Mesothelial cell of epicardium (in vitro differentiated cells): ENCODE measurements around the gene SEMA4A. TPM values are rescaled to one million over a fixed set of nuclear protein-coding genes. Genes with fewer than 3 reads are reported as not detected.

Source experiments
- DNase-seq, 2 experiments: peaks; one replicate each; pipeline ENCODE4 v3.0.0; 2021; ENCODE audit warnings: low spot score in 2 of 2; ENCODE audit not compliant: unreplicated experiment in 2 of 2
- H3K27ac Mint-ChIP-seq: 2 replicates; pipeline ENCODE4 v1.8.0; 2021; ENCODE audit warnings: mixed read lengths
- H3K27me3 Mint-ChIP-seq: 2 replicates; pipeline ENCODE4 v1.8.0; 2021; ENCODE audit warnings: low read depth, mixed read lengths
- H3K36me3 Mint-ChIP-seq: 2 replicates; pipeline ENCODE4 v1.8.0; 2021; ENCODE audit warnings: mixed read lengths
- H3K4me1 Mint-ChIP-seq: 2 replicates; pipeline ENCODE4 v1.8.0; 2021; ENCODE audit warnings: mixed read lengths
- H3K4me3 Mint-ChIP-seq: 2 replicates; pipeline ENCODE4 v1.8.0; 2021; ENCODE audit warnings: mild to moderate bottlenecking, moderate library complexity, mixed read lengths
- H3K9me3 Mint-ChIP-seq: 2 replicates; pipeline ENCODE4 v1.8.0; 2021; ENCODE audit warnings: mixed read lengths
- total RNA-seq: library from RNA; stranded (reverse); gene quantifications from 3 replicates; pipeline ENCODE4 v1.2.1, GENCODE V29; 2021
- TF ChIP-seq, protein P1 (sequence below): fragments of 200-600 bp; sonication (generic); IDR thresholded peaks from one replicate; pipeline ENCODE4 v1.5.0; 2021; ENCODE audit warnings: antibody characterized with exemption; ENCODE audit not compliant: unreplicated experiment

The SEMA4A gene
- total RNA-seq, 1 donor from 2014 or later = 18.7 TPM

GRCh38 chr1:156148216-156148615 is 5.2 kb upstream of the SEMA4A start:
- Mint-ChIP-seq H3K27ac (peak overlapping the region; percentile 34), H3K27me3 (peaks cover 19% of the 10 kb centered on the region), H3K36me3 (no peaks in the 10 kb centered on the region), H3K4me1 (peaks cover 54% of the 10 kb centered on the region), H3K4me3 (no peak overlapping the region), H3K9me3 (no peaks in the 10 kb centered on the region)
- TF ChIP-seq, protein P1, sequence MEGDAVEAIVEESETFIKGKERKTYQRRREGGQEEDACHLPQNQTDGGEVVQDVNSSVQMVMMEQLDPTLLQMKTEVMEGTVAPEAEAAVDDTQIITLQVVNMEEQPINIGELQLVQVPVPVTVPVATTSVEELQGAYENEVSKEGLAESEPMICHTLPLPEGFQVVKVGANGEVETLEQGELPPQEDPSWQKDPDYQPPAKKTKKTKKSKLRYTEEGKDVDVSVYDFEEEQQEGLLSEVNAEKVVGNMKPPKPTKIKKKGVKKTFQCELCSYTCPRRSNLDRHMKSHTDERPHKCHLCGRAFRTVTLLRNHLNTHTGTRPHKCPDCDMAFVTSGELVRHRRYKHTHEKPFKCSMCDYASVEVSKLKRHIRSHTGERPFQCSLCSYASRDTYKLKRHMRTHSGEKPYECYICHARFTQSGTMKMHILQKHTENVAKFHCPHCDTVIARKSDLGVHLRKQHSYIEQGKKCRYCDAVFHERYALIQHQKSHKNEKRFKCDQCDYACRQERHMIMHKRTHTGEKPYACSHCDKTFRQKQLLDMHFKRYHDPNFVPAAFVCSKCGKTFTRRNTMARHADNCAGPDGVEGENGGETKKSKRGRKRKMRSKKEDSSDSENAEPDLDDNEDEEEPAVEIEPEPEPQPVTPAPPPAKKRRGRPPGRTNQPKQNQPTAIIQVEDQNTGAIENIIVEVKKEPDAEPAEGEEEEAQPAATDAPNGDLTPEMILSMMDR = no peak
- DNase-seq = no peak

DNA sequence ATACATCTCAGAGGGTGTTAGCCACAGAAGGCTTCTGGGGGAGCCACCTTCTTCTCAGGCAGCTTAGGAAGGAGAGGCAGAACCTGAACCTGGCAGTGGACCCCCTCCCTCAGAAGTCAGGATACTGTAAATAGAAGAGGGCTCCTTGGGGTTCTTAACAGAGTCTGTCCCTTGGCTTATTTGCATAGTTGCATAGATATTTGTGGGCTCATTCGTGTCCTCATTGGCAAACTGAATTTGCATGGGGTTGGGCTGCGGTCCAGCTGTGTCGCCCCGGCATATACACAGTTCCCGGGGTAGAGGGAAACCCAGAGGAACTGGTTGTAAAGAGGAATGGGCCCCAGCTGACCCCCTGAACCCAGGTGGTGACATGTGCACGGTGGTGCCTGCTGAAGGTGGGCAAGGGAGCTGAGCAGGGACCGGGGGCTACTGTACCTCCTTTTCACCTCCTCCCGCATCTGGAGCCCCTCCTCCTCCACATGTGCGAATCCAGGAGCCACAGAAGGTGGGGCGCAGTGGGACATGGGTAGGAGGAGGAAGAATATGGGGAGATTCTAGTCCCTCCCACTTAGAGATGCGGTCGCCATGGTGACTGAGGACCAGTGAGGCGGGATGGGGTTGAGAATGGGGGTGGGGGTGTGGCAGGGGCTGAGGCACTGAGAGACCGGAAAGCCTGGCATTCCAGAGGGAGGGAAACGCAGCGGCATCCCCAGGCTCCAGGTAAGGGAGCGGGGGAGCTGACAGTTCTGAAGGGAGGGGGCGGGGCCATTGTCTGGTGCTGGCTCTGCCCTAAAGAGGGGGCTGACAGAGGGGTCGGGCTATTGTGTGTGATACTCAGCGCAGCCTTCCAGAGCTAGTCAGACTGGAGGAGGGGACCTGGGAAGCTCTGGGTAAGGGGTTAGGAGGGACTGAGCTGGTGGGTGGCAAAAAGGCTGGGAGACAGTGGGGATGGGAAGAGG is 3.7 kb upstream of the SEMA4A start:
- Mint-ChIP-seq H3K27ac (no peak overlapping the region), H3K4me3 (no peak overlapping the region), H3K9me3 (no peaks in the 10 kb centered on the region), H3K36me3 (no peaks in the 10 kb centered on the region), H3K27me3 (peaks cover 19% of the 10 kb centered on the region), H3K4me1 (peaks cover 55% of the 10 kb centered on the region)
- DNase-seq = no peak
- TF ChIP-seq, protein P1 = no peak

DNA sequence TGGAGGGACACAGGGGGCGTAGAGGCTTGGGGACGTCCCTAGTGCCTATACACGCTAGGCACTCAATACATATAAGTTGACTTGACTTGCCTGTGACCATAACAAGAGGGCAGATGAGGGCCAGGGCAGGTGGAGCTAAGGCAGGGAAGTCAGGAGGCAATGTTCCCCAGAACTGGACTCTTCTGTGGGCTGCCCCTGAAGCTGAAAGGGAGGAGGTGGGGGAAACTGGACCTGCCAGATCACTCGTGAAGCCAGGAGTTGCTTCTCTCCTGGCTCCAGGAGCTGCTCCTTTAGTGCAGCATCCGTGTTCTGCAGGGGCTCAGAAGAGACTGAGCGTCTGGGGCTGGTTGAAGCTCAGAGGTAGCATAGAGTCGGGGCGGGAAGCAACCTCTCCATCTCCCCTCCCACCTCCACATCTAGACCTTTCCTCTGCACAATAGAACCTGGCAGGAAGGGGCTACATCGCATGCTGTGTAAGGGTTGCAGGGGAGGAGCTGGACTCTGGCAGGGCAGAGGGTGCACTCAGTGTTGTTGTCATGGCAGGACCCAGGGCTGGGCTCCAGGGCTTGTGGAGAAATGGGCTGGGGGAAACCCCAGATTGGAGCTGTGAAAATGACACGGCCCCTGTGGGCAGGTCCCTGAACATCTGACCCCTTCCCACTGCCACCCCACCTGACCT is 2.9 kb upstream of the SEMA4A start:
- peaks cover 19% of the 10 kb centered on the region for H3K27me3 Mint-ChIP-seq
- TF ChIP-seq, protein P1 = no peak
- H3K4me3 Mint-ChIP-seq = no peak overlapping the region
- H3K27ac Mint-ChIP-seq = peak overlapping the region; percentile 16
- no peaks in the 10 kb centered on the region for H3K9me3 Mint-ChIP-seq
- H3K4me1 Mint-ChIP-seq = peaks cover 52% of the 10 kb centered on the region
- no peaks in the 10 kb centered on the region for H3K36me3 Mint-ChIP-seq
- no peak for DNase-seq

DNA sequence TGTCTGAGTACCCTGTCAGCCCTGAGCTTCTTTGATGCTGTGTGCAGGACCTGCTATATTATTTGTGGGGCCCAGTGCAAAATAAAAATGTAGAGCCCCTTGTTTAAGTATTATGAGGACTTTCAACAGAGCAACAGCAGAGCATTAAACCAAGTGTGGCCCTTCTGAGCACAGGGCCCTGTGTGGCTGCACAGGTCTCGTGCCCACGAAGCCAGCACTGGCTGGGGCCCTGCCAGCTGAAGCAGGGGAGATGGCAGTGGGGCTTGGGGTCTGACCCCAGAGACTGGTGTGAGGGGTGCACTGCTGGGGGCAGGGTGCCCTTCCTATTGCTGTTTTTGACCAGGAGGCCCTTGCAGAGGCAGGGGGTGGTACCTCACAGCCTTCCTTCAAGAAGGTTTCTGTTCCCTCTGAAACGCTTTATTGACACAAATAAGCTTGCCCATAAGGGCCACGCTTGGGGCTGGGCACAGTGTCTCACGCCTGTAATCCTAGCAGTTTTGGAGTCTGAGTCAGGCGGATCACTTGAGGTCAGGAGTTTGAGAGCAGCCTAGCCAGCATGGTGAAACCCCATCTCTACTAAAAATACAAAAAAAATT is 2.2 kb upstream of the SEMA4A start:
- Mint-ChIP-seq H3K27ac (no peak overlapping the region), H3K36me3 (no peaks in the 10 kb centered on the region), H3K4me3 (no peak overlapping the region), H3K27me3 (peaks cover 19% of the 10 kb centered on the region), H3K4me1 (peaks cover 45% of the 10 kb centered on the region), H3K9me3 (no peaks in the 10 kb centered on the region)
- no peak for DNase-seq
- TF ChIP-seq, protein P1 = no peak

GRCh38 chr1:156152628-156153027 is 757 bp upstream of the SEMA4A start:
- no peak for DNase-seq
- TF ChIP-seq, protein P1 = no peak
- H3K27ac Mint-ChIP-seq = peak overlapping the region; percentile 79
- no peaks in the 10 kb centered on the region for H3K9me3 Mint-ChIP-seq
- no peak overlapping the region for H3K4me3 Mint-ChIP-seq
- H3K27me3 Mint-ChIP-seq = peaks cover 19% of the 10 kb centered on the region
- peaks cover 34% of the 10 kb centered on the region for H3K4me1 Mint-ChIP-seq
- no peaks in the 10 kb centered on the region for H3K36me3 Mint-ChIP-seq
